B cell (primary cell): ENCODE results near the gene SUGCT.

Experiments used
- CTCF ChIP-seq: fragments of 200-600 bp; IDR thresholded peaks from one replicate; pipeline ENCODE4 v1.8.0; 2022; ENCODE audit warnings: antibody characterized with exemption, mild to moderate bottlenecking
- EZH2 ChIP-seq: IDR thresholded peaks from 2 replicates; pipeline ENCODE4 v1.6.1; 2012; ENCODE audit warnings: borderline replicate concordance, low read depth, mild to moderate bottlenecking, moderate library complexity, low read length; ENCODE audit not compliant: insufficient read depth, poor library complexity, severe bottlenecking

GRCh38 chr7:40709062-40709964, 574.5 kb downstream of the SUGCT start:
- TF ChIP-seq CTCF (no peak), EZH2 (no peak)
